Measurements from ENCODE around the gene ANO5.

The ANO5 gene

DNA sequence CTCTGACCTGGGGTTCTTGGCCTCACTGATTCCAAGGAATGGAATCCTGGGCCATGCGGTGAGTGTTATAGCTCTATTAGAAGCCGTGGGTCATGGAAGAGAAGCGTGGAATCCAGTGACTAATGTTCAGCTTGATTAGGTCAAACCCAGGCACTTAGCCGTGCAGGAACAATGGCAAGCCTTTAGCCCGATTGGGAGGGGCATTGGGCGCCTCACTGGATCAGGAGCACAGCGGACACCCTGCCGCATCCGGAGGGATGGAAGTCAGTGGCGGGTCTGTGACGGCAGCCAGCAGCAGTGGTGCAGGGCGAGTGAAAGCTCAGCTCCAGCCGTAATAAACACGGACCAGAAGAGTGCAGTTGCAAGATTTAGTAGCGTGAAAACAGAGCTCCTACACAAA lies 124.8 kb downstream of the ANO5 start:
- no peak for FAIRE-seq
- no peak for DNase-seq (ENCODE audit: low spot score)

DNA sequence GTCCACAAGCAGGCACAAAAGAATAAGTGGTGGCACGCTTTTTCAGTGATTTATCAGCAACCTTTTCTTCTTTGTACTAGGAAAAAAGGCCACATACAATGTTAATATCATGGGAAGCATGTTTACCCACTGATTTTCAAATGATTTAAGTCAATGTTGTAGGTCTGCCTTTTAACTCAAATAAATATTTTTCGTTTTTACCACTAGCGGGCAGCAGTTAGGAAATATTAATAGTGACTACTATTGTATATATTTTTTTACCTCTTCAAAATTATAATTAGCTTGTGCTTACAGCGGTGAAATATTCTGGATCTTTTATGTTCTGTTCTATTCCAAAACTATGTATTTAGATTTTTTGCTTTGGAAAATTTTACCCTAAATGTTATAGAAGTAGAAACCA lies 138.9 kb downstream of the ANO5 start:
- DNase-seq (ENCODE audit: low spot score) (no peak), FAIRE-seq (no peak)

All from RCC 7860 (cell line).